Measurements from ENCODE around the gene ADCY6. TPM values are rescaled to one million over a fixed set of nuclear protein-coding genes. Genes with fewer than 3 reads are reported as not detected.
"Not testable (repeated sequence)": the region's sequence is repeated elsewhere in the genome, so short reads cannot be mapped to it uniquely, and the experiment has no call there.

ADCY6 gene
- total RNA-seq, 1 experiment from 2014 or later, result 19.0 TPM

DNA sequence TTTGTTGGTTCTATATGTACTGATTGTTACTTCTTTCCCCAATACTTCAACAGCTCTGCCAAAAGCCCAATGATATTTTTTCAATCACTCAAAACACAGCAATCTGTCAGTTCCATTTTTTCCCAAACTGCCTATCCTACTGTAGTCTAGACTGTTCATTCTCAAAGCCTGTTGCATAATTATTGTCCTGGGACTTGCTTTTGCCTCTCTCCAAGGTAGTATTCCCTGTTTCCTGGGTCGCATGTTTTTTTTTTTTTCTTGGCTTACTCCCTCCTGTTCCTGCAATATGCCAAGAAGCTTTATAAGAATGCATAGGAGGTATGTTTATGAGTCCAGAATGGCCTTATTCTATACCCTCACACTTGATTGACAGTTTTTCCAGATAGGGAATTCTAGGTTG, 52.4 kb downstream of the ADCY6 start:
- Histone ChIP-seq H3K27me3 (ENCODE audit: low read length) (0 out of 2 replicates have a peak, but pooled peaks cover 4% of the 10 kb centered on the region), H3K9me2 (replicated peaks; ENCODE audit: low read length) (no peaks in the 10 kb centered on the region), H3F3A (ENCODE audit: low read length, unreplicated experiment) (no peaks in the 10 kb centered on the region), H3K27ac (ENCODE audit: low read length) (no peak overlapping the region), H2AFZ (ENCODE audit: low read length) (no peak overlapping the region), H4K20me1 (ENCODE audit: low read length) (no peaks in the 10 kb centered on the region), H3K4me3 (ENCODE audit: low read length) (no peak overlapping the region), H3K9me3 (ENCODE audit: low read length) (no peaks in the 10 kb centered on the region), H3K36me3 (ENCODE audit: low read depth, low read length) (no peaks in the 10 kb centered on the region), H3K4me2 (ENCODE audit: low read length) (no peak overlapping the region), H3K9ac (ENCODE audit: low read length) (no peak overlapping the region), H3K4me1 (ENCODE audit: insufficient read depth, low read length) (no peaks in the 10 kb centered on the region), H3K79me2 (ENCODE audit: low read length) (no peaks in the 10 kb centered on the region)
- no peak for ATAC-seq
- BruUV-seq (replicated peaks), result no TSS peak
- POLR2A ChIA-PET (ENCODE audit: unreplicated experiment), result no interaction called here
- CTCF ChIA-PET, result no interaction called here
- intact Hi-C loops (cut with micrococcal nuclease), result no loop called here
- no peak for DNase-seq
- TF ChIP-seq EZH2 (IDR thresholded peaks at IDR 0.05; ENCODE audit: low read length, unreplicated experiment) (no peak), EZH2phosphoT487 (IDR thresholded peaks at IDR 0.05; ENCODE audit: borderline replicate concordance, low read length) (no peak)
- TF ChIP-seq, protein P1, sequence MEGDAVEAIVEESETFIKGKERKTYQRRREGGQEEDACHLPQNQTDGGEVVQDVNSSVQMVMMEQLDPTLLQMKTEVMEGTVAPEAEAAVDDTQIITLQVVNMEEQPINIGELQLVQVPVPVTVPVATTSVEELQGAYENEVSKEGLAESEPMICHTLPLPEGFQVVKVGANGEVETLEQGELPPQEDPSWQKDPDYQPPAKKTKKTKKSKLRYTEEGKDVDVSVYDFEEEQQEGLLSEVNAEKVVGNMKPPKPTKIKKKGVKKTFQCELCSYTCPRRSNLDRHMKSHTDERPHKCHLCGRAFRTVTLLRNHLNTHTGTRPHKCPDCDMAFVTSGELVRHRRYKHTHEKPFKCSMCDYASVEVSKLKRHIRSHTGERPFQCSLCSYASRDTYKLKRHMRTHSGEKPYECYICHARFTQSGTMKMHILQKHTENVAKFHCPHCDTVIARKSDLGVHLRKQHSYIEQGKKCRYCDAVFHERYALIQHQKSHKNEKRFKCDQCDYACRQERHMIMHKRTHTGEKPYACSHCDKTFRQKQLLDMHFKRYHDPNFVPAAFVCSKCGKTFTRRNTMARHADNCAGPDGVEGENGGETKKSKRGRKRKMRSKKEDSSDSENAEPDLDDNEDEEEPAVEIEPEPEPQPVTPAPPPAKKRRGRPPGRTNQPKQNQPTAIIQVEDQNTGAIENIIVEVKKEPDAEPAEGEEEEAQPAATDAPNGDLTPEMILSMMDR (conservative IDR thresholded peaks at IDR 0.05; ENCODE audit: low read depth, low read length), result no peak

DNA sequence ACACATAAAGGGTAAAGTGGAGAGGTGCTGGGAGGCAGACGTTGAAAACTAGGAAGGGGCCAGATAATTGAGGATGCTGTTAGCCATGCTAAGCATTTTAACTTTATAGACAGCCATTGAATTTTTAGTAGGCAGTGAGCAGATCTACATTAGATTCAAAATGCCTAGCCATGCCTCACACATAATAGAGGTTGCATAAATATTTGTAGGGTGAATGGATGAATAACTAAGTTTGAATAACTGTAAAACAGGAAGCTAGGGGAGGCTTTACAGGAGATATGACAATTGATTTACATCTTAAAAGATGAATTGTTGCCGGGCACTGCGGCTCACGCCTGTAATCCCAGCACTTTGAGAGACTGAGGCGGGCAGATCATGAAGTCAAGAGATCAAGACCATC, 60.1 kb downstream of the ADCY6 start:
- ChIA-PET POLR2A (ENCODE audit: unreplicated experiment) (no interaction called here), CTCF (no interaction called here)
- Histone ChIP-seq H3K4me3 (ENCODE audit: low read length) (no peak overlapping the region), H3K27me3 (ENCODE audit: low read length) (no peaks in the 10 kb centered on the region), H3K9me2 (replicated peaks; ENCODE audit: low read length) (0 out of 2 replicates have a peak, but pooled peaks cover 3% of the 10 kb centered on the region), H3K4me2 (ENCODE audit: low read length) (no peak overlapping the region), H3F3A (ENCODE audit: low read length, unreplicated experiment) (no peaks in the 10 kb centered on the region), H2AFZ (ENCODE audit: low read length) (no peak overlapping the region), H3K36me3 (ENCODE audit: low read depth, low read length) (no peaks in the 10 kb centered on the region), H3K4me1 (ENCODE audit: insufficient read depth, low read length) (no peaks in the 10 kb centered on the region), H3K27ac (ENCODE audit: low read length) (no peak overlapping the region), H3K79me2 (ENCODE audit: low read length) (no peaks in the 10 kb centered on the region), H4K20me1 (ENCODE audit: low read length) (no peaks in the 10 kb centered on the region), H3K9me3 (ENCODE audit: low read length) (no peaks in the 10 kb centered on the region), H3K9ac (ENCODE audit: low read length) (no peak overlapping the region)
- no peak for DNase-seq
- intact Hi-C loops (cut with micrococcal nuclease), result no loop called here
- ATAC-seq, result no peak
- no peak for TF ChIP-seq EZH2phosphoT487 (IDR thresholded peaks at IDR 0.05; ENCODE audit: borderline replicate concordance, low read length)
- TF ChIP-seq, protein P1 (conservative IDR thresholded peaks at IDR 0.05; ENCODE audit: low read depth, low read length), result no peak
- no TSS peak for BruUV-seq (replicated peaks)

DNA sequence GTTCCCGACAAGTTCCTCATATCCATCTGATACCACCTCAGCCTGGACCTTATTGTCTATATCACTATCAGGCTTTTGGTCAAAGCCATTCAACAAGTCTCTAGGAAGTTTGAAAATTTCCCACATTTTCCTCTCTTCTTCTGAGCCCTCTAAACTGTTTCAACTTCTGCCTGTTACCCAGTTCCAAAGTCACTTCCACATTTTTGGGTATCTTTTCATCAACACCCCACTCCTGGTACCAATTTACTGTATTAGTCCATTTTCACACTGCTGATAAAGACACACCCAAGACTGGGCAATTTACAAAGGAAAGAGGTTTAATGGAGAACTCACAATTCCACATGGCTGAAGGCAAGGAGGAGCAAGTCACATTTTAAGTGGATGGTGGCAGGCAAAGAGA, 68.2 kb downstream of the ADCY6 start:
- H3K9me2 ChIP-seq (replicated peaks; ENCODE audit: low read length); H3K9me3 ChIP-seq (ENCODE audit: low read length); intact Hi-C loops (cut with micrococcal nuclease); H3K9ac ChIP-seq (ENCODE audit: low read length); H2AFZ ChIP-seq (ENCODE audit: low read length); H4K20me1 ChIP-seq (ENCODE audit: low read length); H3K4me2 ChIP-seq (ENCODE audit: low read length); H3K27ac ChIP-seq (ENCODE audit: low read length); CTCF ChIA-PET; ATAC-seq; BruUV-seq (replicated peaks); H3K4me3 ChIP-seq (ENCODE audit: low read length); DNase-seq; H3K79me2 ChIP-seq (ENCODE audit: low read length); H3K4me1 ChIP-seq (ENCODE audit: insufficient read depth, low read length); H3F3A ChIP-seq (ENCODE audit: low read length, unreplicated experiment); H3K27me3 ChIP-seq (ENCODE audit: low read length); POLR2A ChIA-PET (ENCODE audit: unreplicated experiment); H3K36me3 ChIP-seq (ENCODE audit: low read depth, low read length): not testable (repeated sequence)

DNA sequence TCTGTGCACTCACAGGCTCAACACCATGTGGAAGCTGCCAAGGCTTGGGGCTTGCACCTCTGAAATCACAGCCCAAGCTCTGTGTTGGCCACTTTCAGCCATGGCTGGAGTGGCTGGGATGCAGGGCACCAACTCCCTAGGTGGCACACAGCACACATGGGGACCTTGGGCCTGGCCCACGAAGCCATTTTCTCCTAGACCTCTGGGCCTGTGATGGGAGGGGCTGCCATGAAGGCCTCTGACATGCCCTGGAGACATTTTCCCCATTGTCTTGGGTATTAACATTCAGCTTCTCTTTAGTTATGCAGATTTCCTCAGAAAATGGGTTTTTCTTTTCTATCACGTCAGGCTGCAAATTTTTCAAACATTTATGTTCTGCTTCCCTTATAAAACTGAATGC, 68.7 kb downstream of the ADCY6 start:
- POLR2A ChIA-PET (ENCODE audit: unreplicated experiment); H3K9me2 ChIP-seq (replicated peaks; ENCODE audit: low read length); H3K4me1 ChIP-seq (ENCODE audit: insufficient read depth, low read length); BruUV-seq (replicated peaks); H3K9ac ChIP-seq (ENCODE audit: low read length); H3F3A ChIP-seq (ENCODE audit: low read length, unreplicated experiment); H2AFZ ChIP-seq (ENCODE audit: low read length); H3K27ac ChIP-seq (ENCODE audit: low read length); H3K27me3 ChIP-seq (ENCODE audit: low read length); intact Hi-C loops (cut with micrococcal nuclease); H3K4me2 ChIP-seq (ENCODE audit: low read length); ATAC-seq; H4K20me1 ChIP-seq (ENCODE audit: low read length); CTCF ChIA-PET; H3K9me3 ChIP-seq (ENCODE audit: low read length); DNase-seq; H3K4me3 ChIP-seq (ENCODE audit: low read length); H3K36me3 ChIP-seq (ENCODE audit: low read depth, low read length): not testable (repeated sequence)
- peaks cover 13% of the 10 kb centered on the region for H3K79me2 ChIP-seq (ENCODE audit: low read length)

DNA sequence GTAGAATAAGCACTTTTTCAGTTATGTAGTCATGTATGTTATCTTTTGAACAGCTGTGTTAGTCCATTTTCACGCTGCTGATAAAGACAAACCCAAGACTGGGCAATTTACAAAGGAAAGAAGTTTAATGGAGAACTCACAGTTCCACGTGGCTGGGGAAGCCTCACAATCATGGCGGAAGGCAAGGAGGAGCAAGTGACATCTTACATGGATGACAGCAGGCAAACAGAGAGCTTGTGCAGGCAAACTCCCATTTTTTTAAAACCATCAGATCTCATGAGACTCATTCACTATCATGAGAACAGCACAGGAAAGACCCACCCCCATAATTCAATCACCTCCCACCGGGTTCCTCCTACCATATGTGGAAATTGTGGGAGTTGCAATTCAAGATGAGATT, 69.9 kb downstream of the ADCY6 start:
- H3K27me3 ChIP-seq (ENCODE audit: low read length); H3K36me3 ChIP-seq (ENCODE audit: low read depth, low read length); CTCF ChIA-PET; intact Hi-C loops (cut with micrococcal nuclease); H3F3A ChIP-seq (ENCODE audit: low read length, unreplicated experiment); H3K9me3 ChIP-seq (ENCODE audit: low read length); H3K4me2 ChIP-seq (ENCODE audit: low read length); H3K4me3 ChIP-seq (ENCODE audit: low read length); BruUV-seq (replicated peaks); H3K27ac ChIP-seq (ENCODE audit: low read length); H2AFZ ChIP-seq (ENCODE audit: low read length); H3K9ac ChIP-seq (ENCODE audit: low read length); ATAC-seq; POLR2A ChIA-PET (ENCODE audit: unreplicated experiment); H3K9me2 ChIP-seq (replicated peaks; ENCODE audit: low read length); DNase-seq: not testable (repeated sequence)
- H4K20me1 ChIP-seq (ENCODE audit: low read length), result peaks cover 17% of the 10 kb centered on the region
- peaks cover 11% of the 10 kb centered on the region for H3K4me1 ChIP-seq (ENCODE audit: insufficient read depth, low read length)
- H3K79me2 ChIP-seq (ENCODE audit: low read length), result peaks cover 25% of the 10 kb centered on the region
